Measurements from ENCODE around the gene TNS1. TPM values are rescaled to one million over a fixed set of nuclear protein-coding genes. Genes with fewer than 3 reads are reported as not detected.

TNS1 gene
- total RNA-seq, 1 experiment from 2014 or later = 6.2 TPM

- Histone ChIP-seq H3K79me2 (ENCODE audit: insufficient read depth, low read length) (no peaks in the 10 kb centered on the region), H3K9ac (ENCODE audit: low read length) (no peak overlapping the region), H3K4me3 (replicated peaks in 1 of 2; ENCODE audit: low read depth in 1 of 2, low read length in 2 of 2) (no peak overlapping the region), H3K27ac (ENCODE audit: low read depth, low read length) (no peak overlapping the region), H4K20me1 (ENCODE audit: insufficient read depth) (no peaks in the 10 kb centered on the region), H3K4me1 (ENCODE audit: control insufficient read depth in 1 of 2, insufficient read depth in 2 of 2, low read length in 2 of 2) (no peaks in the 10 kb centered on the region), H3K9me3 (ENCODE audit: control insufficient read depth in 1 of 2, insufficient read depth in 1 of 2, low read depth in 1 of 2, low read length in 2 of 2) (no peaks in the 10 kb centered on the region), H3K27me3 (ENCODE audit: insufficient read depth, low read length) (no peaks in the 10 kb centered on the region), H3K4me2 (ENCODE audit: low read length) (no peak overlapping the region), H3K9me2 (ENCODE audit: insufficient read depth) (no peaks in the 10 kb centered on the region), H2AFZ (ENCODE audit: low read depth, low read length, poor library complexity, severe bottlenecking) (no peak overlapping the region), H3K36me3 (ENCODE audit: control insufficient read depth in 1 of 2, insufficient read depth in 2 of 2, low read length in 2 of 2) (no peaks in the 10 kb centered on the region)
- DNase-seq (ENCODE audit: low read depth, low spot score) (no peak), ATAC-seq (no peak)
- ChIA-PET CTCF (no interaction called here), RAD21 (ENCODE audit: low non-redundant PET in 1 of 2, low total read pairs in 2 of 2, uncharacterized antibody in 2 of 2, unreplicated experiment in 2 of 2) (no interaction called here), POLR2A (no interaction called here)
- intact Hi-C loops (cut with micrococcal nuclease) = no loop called here
- TF ChIP-seq SIN3A (IDR thresholded peaks at IDR 0.05; ENCODE audit: low read depth) (no peak), POLR2AphosphoS5 (IDR thresholded peaks at IDR 0.05; ENCODE audit: low read depth, low read length) (no peak), CBX3 (IDR thresholded peaks at IDR 0.05; ENCODE audit: low read depth) (no peak), ELF1 (IDR thresholded peaks at IDR 0.05; ENCODE audit: borderline replicate concordance, low read depth) (no peak), TCF7L2 (IDR thresholded peaks at IDR 0.05; ENCODE audit: borderline replicate concordance, extremely low read depth, insufficient read depth, insufficient read length) (no peak), FOSL1 (IDR thresholded peaks at IDR 0.05; ENCODE audit: low read depth) (no peak)
- TF ChIP-seq, protein P1, sequence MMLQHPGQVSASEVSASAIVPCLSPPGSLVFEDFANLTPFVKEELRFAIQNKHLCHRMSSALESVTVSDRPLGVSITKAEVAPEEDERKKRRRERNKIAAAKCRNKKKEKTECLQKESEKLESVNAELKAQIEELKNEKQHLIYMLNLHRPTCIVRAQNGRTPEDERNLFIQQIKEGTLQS (IDR thresholded peaks at IDR 0.05) = no peak
- TF ChIP-seq, protein P2, sequence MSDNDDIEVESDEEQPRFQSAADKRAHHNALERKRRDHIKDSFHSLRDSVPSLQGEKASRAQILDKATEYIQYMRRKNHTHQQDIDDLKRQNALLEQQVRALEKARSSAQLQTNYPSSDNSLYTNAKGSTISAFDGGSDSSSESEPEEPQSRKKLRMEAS (IDR thresholded peaks at IDR 0.05) = no peak
- no TSS peak for BruUV-seq (replicated peaks)
Measured at GRCh38 chr2:217972037-217972436, 30.8 kb downstream of the TNS1 start.

GRCh38 chr2:217971166-217971565, 31.6 kb downstream of the TNS1 start:
- Histone ChIP-seq H3K36me3 (ENCODE audit: control insufficient read depth in 1 of 2, insufficient read depth in 2 of 2, low read length in 2 of 2) (no peaks in the 10 kb centered on the region), H3K79me2 (ENCODE audit: insufficient read depth, low read length) (no peaks in the 10 kb centered on the region), H3K4me1 (ENCODE audit: control insufficient read depth in 1 of 2, insufficient read depth in 2 of 2, low read length in 2 of 2) (no peaks in the 10 kb centered on the region), H3K9me2 (ENCODE audit: insufficient read depth) (no peaks in the 10 kb centered on the region), H3K9me3 (ENCODE audit: control insufficient read depth in 1 of 2, insufficient read depth in 1 of 2, low read depth in 1 of 2, low read length in 2 of 2) (no peaks in the 10 kb centered on the region), H3K4me3 (replicated peaks in 1 of 2; ENCODE audit: low read depth in 1 of 2, low read length in 2 of 2) (no peak overlapping the region), H3K27me3 (ENCODE audit: insufficient read depth, low read length) (no peaks in the 10 kb centered on the region), H2AFZ (ENCODE audit: low read depth, low read length, poor library complexity, severe bottlenecking) (no peak overlapping the region), H3K9ac (ENCODE audit: low read length) (no peak overlapping the region), H4K20me1 (ENCODE audit: insufficient read depth) (no peaks in the 10 kb centered on the region), H3K4me2 (ENCODE audit: low read length) (no peak overlapping the region), H3K27ac (ENCODE audit: low read depth, low read length) (no peak overlapping the region)
- ChIA-PET RAD21 (ENCODE audit: low non-redundant PET in 1 of 2, low total read pairs in 2 of 2, uncharacterized antibody in 2 of 2, unreplicated experiment in 2 of 2) (no interaction called here), POLR2A (no interaction called here), CTCF (no interaction called here)
- no peak for DNase-seq (ENCODE audit: low read depth, low spot score)
- no peak for ATAC-seq
- BruUV-seq (replicated peaks) = no TSS peak
- intact Hi-C loops (cut with micrococcal nuclease) = no loop called here
- TF ChIP-seq POLR2AphosphoS5 (IDR thresholded peaks at IDR 0.05; ENCODE audit: low read depth, low read length) (no peak), JUND (IDR thresholded peaks at IDR 0.05) (no peak), EZH2 (IDR thresholded peaks at IDR 0.05) (no peak), FOSL1 (IDR thresholded peaks at IDR 0.05; ENCODE audit: low read depth) (no peak), POLR2A (IDR thresholded peaks at IDR 0.05; ENCODE audit: borderline replicate concordance, extremely low read depth, insufficient read depth, insufficient read length) (no peak), SRF (IDR thresholded peaks at IDR 0.05; ENCODE audit: low read depth) (no peak), SIN3A (IDR thresholded peaks at IDR 0.05; ENCODE audit: low read depth) (no peak), ZFX (IDR thresholded peaks at IDR 0.05) (no peak), ZNF274 (IDR thresholded peaks at IDR 0.05; ENCODE audit: low read depth, low read length) (no peak), CBX3 (IDR thresholded peaks at IDR 0.05; ENCODE audit: low read depth) (no peak), YY1 (IDR thresholded peaks at IDR 0.05; ENCODE audit: extremely low read depth, insufficient replicate concordance, low read depth, low read length) (no peak), REST (IDR thresholded peaks at IDR 0.05; ENCODE audit: low read depth) (no peak)
- TF ChIP-seq, protein P3, sequence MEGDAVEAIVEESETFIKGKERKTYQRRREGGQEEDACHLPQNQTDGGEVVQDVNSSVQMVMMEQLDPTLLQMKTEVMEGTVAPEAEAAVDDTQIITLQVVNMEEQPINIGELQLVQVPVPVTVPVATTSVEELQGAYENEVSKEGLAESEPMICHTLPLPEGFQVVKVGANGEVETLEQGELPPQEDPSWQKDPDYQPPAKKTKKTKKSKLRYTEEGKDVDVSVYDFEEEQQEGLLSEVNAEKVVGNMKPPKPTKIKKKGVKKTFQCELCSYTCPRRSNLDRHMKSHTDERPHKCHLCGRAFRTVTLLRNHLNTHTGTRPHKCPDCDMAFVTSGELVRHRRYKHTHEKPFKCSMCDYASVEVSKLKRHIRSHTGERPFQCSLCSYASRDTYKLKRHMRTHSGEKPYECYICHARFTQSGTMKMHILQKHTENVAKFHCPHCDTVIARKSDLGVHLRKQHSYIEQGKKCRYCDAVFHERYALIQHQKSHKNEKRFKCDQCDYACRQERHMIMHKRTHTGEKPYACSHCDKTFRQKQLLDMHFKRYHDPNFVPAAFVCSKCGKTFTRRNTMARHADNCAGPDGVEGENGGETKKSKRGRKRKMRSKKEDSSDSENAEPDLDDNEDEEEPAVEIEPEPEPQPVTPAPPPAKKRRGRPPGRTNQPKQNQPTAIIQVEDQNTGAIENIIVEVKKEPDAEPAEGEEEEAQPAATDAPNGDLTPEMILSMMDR (IDR thresholded peaks at IDR 0.05 in 2 of 3, conservative IDR thresholded peaks at IDR 0.05 in 1 of 3; ENCODE audit: borderline replicate concordance in 1 of 3, insufficient read depth in 1 of 3, low read depth in 2 of 3, low read length in 2 of 3) = no peak

Data from HCT116 (cell line).